ENCODE results near the gene FIGN.

Gene FIGN

DNA sequence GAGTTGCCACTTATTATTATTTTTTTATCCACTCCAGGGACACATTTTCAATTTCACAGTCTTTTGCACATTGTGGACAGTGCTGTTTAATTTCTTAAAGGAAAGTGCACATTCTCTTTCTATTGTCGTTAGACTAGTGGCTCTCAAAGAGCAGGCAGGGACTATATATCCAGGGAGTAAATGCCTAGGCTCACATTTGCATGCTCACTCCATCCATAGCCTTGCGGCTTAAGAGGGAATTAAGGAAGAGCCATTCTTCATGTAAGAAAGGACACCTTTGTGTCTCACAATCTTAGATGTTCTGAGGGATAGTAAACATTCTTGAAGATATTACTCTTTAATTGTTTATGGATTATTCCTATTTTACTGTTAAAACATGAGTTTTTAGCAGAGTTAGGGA, 70.8 kb downstream of the FIGN start:
- TF ChIP-seq ZFX (IDR thresholded peaks at IDR 0.05; ENCODE audit: borderline replicate concordance) = no peak
- TF ChIP-seq, protein P1, sequence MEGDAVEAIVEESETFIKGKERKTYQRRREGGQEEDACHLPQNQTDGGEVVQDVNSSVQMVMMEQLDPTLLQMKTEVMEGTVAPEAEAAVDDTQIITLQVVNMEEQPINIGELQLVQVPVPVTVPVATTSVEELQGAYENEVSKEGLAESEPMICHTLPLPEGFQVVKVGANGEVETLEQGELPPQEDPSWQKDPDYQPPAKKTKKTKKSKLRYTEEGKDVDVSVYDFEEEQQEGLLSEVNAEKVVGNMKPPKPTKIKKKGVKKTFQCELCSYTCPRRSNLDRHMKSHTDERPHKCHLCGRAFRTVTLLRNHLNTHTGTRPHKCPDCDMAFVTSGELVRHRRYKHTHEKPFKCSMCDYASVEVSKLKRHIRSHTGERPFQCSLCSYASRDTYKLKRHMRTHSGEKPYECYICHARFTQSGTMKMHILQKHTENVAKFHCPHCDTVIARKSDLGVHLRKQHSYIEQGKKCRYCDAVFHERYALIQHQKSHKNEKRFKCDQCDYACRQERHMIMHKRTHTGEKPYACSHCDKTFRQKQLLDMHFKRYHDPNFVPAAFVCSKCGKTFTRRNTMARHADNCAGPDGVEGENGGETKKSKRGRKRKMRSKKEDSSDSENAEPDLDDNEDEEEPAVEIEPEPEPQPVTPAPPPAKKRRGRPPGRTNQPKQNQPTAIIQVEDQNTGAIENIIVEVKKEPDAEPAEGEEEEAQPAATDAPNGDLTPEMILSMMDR (IDR thresholded peaks at IDR 0.05) = no peak
- H3K27ac ChIP-seq = no peak overlapping the region

DNA sequence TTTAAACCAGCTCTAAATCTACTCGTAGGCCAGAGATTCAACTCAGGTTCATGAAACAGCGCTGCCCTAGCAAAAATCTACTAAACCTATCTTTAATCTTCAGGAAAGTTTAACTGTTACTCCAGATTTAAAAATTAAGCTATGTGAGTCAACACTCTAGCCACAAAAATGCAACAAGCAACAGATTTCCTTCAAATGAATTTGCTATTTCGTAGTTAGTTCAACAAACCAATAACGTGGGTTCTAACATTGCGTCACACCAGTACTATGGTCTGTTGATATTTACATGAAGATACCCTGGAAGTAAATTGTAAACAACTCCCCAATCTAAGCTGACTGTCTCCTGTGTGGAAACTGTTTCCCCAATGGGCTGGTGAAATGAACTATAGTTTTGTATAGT, 71.2 kb downstream of the FIGN start:
- TF ChIP-seq, protein P1 (IDR thresholded peaks at IDR 0.05) = no peak
- no peak for TF ChIP-seq ZFX (IDR thresholded peaks at IDR 0.05; ENCODE audit: borderline replicate concordance)
- no peak overlapping the region for H3K27ac ChIP-seq

DNA sequence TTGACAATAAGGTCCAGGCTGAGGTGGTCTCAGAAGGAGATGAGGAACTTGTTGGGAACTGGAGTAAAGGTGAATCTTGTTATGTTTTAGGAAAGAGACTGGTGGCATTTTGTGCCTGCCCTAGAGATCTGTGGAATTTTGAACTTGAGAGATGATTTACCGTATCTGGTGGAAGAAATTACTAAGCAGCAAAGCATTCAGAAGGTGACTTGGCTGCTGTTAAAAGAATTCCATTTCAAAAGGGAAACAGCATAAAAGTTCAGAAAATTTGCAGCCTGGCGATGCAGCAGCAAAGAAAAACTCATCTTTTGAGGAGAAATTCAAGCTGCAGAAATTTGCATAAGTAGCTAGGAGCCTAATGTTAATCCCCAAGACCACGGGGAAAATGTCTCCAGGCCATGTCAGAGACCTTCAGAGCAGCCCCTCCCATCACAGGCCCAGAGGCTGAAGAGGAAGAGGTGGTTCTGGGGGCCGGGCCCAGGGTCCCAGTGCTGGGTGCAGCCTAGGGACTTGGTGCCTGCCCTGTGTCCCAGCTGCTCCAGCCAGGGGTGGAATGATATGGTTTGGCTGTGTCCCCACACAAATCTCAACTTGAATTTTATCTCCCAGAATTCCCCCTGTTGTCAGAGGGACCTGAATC, 73.5 kb downstream of the FIGN start:
- no peak for TF ChIP-seq ZFX (IDR thresholded peaks at IDR 0.05; ENCODE audit: borderline replicate concordance)
- no peak overlapping the region for H3K27ac ChIP-seq

DNA sequence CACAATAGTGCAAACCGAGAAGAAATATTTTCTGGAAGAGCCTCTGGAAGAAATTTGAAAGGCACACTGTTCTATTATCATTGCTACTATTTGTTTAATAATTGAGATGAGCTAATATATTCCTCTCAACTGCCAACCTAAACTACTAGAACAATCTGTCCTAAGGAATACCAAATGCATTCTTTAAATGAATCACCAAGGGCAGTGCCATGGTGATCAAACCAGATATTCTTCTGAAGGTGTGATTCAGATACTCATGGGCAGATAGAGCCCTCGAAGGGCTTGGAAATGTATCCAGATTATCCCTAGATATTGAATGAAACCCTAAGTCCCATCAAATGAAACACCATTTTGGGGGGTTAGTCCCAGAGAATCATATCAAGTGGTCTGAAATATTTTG, 76.6 kb downstream of the FIGN start:
- TF ChIP-seq, protein P1 (IDR thresholded peaks at IDR 0.05) = no peak
- no peak for TF ChIP-seq ZFX (IDR thresholded peaks at IDR 0.05; ENCODE audit: borderline replicate concordance)
- no peak overlapping the region for H3K27ac ChIP-seq

DNA sequence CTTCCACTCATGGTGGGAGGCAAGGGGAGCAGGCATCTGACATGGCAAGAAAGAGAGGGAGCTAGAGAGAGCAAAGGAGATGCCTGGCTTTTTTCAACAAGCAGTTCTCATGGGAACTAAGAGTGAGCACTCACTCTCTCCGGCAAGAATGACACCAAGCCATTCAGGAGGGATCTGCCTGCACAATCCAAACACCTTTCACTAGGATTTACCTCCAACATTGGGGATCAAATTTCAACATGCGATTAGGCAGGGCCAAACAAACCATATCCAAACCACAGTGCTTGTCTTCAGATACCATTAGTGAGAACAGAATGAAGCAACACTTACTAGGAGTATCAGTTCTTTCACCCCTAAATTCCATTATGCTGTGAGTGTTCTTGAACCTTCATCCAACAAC, 77.3 kb downstream of the FIGN start:
- H3K27ac ChIP-seq = no peak overlapping the region
- no peak for TF ChIP-seq ZFX (IDR thresholded peaks at IDR 0.05; ENCODE audit: borderline replicate concordance)
- TF ChIP-seq, protein P1 (IDR thresholded peaks at IDR 0.05) = no peak

DNA sequence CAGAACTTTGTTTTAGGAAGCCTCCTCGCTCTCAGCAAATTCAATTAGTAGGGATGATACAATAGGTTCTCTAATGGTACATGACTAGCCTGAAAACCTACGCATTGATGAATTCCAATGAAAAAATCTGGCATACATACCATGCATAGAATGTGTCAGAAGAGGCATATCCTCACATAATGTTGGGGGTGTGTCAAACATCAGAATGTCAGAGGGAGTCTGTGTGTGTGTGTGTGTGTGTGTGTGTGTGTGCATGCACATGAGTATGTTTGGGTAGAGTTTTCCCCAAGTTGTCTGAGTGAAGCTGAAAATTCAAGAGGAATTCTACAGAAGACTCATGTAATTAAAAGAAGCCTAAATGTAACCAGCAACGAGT, 78.5 kb downstream of the FIGN start:
- TF ChIP-seq ZFX (IDR thresholded peaks at IDR 0.05; ENCODE audit: borderline replicate concordance) = no peak
- TF ChIP-seq, protein P1 (IDR thresholded peaks at IDR 0.05) = no peak
- H3K27ac ChIP-seq = no peak overlapping the region

DNA sequence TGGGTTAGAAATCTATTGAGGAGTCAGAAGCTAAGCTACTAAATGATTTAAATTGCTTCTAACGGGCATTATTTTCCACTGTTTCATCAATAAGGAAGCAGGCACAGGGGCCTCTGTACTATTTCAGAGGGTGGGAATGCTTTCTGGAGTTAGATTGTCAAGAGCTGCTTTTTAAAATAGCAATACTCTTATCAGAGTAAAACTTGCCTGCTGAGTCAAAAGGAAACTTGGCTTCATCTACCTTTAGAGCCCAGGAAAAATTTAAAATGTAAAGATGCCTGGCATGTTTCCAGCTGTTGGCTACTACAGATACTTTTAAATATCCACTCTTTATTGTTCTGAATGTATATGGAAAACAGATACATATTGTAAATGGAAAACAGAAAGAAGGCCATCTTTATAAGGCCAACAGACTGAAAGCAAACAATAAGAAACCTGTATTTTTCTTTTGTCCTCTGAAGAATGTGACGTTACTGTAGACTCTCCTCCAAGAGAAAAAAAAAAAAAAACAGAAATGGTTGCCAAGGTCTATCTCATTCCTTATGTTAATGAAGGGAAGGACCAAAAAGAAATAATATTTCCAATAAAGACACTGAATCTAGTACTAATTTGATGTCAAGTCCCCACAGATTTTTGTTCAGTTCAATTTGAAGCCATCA, 79.1 kb downstream of the FIGN start:
- no peak overlapping the region for H3K27ac ChIP-seq
- TF ChIP-seq ZFX (IDR thresholded peaks at IDR 0.05; ENCODE audit: borderline replicate concordance) = no peak
- TF ChIP-seq, protein P1 (IDR thresholded peaks at IDR 0.05) = no peak
